Type B pancreatic cell (in vitro differentiated cells): ENCODE data around the gene DPH1. TPM values are rescaled to one million over a fixed set of nuclear protein-coding genes. Genes with fewer than 3 reads are reported as not detected.
A peak's percentile ranks its signal among the peaks of the same experiment; 100 is the strongest.

Experiments used
- DNase-seq: peaks from one replicate; pipeline ENCODE4 v3.0.0; 2021; ENCODE audit warnings: mixed read lengths; ENCODE audit not compliant: unreplicated experiment; ENCODE audit errors: extremely low spot score
- H3K27ac Mint-ChIP-seq: 2 replicates; pipeline ENCODE4 v1.8.0; 2021; ENCODE audit warnings: mild to moderate bottlenecking, mixed read lengths
- H3K27me3 Mint-ChIP-seq: 2 replicates; pipeline ENCODE4 v1.8.0; 2021; ENCODE audit warnings: mixed read lengths
- H3K36me3 Mint-ChIP-seq: 2 replicates; pipeline ENCODE4 v1.8.0; 2021; ENCODE audit warnings: mixed read lengths
- H3K4me1 Mint-ChIP-seq: one replicate; pipeline ENCODE4 v1.8.0; 2021; ENCODE audit warnings: mixed read lengths; ENCODE audit not compliant: unreplicated experiment
- H3K4me3 Mint-ChIP-seq: 2 replicates; pipeline ENCODE4 v1.8.0; 2021; ENCODE audit warnings: mild to moderate bottlenecking, mixed read lengths
- H3K9me3 Mint-ChIP-seq: 2 replicates; pipeline ENCODE4 v1.8.0; 2021; ENCODE audit warnings: mixed read lengths
- CTCF ChIP-seq: fragments of 200-600 bp; sonication (generic); conservative IDR thresholded peaks from 2 replicates; pipeline ENCODE4 v1.5.0; 2021; ENCODE audit warnings: antibody characterized with exemption, mild to moderate bottlenecking
- total RNA-seq: library from RNA; stranded (reverse); gene quantifications from 2 replicates; pipeline ENCODE4 v1.2.1, GENCODE V29; 2021; ENCODE audit warnings: low replicate concordance

DPH1 gene
- total RNA-seq, 1 donor from 2014 or later: 57.1 TPM

DNA sequence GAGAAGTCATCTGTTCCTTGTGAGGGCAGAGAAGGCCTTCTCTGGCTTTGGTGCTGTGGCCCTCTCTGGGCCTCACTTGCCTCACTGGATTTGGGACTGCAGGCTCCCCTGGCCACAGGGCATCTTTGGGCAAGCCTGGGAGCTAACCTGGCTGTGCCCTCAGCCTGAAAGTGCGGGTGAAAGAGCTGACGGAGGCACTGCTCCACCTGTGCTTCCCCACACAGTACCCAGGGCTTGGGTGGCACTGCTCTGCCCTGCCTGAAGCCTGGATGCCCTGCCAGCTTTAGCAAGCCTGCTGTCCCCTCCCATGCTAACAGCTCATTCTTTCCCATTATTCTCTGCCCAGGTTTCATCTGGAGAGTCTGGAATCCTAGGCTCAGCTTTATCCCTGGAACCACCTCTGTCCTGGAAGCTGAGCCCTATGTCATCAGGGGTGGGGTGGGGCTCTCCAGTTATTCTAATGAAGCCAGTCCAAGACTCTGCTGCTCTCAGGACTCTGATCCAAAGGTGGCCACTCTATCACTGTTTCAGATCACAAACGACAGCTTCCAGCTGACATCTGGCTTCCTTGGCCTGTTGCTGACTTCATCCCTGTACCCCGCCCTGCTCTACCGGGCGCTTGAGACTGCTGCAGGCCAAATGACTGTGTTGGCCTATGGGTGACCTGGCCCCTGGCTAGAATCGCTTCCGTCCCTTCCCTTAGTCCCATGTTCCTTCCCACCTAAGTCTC lies 54.2 kb downstream of the DPH1 start:
- no peak for DNase-seq
- Mint-ChIP-seq H3K27ac (peak overlapping the region; percentile 82), H3K36me3 (peaks cover 18% of the 10 kb centered on the region), H3K9me3 (no peaks in the 10 kb centered on the region), H3K27me3 (no peaks in the 10 kb centered on the region), H3K4me1 (peaks cover 56% of the 10 kb centered on the region), H3K4me3 (peak overlapping the region; percentile 40)
- TF ChIP-seq CTCF: no peak

- H3K4me1 Mint-ChIP-seq: peaks cover 62% of the 10 kb centered on the region
- DNase-seq: no peak
- peak overlapping the region; percentile 82 for H3K27ac Mint-ChIP-seq
- TF ChIP-seq CTCF: no peak
- H3K36me3 Mint-ChIP-seq: peaks cover 15% of the 10 kb centered on the region
- H3K27me3 Mint-ChIP-seq: no peaks in the 10 kb centered on the region
- peak overlapping the region; percentile 40 for H3K4me3 Mint-ChIP-seq
- no peaks in the 10 kb centered on the region for H3K9me3 Mint-ChIP-seq
Measured at GRCh38 chr17:2084766-2085647, 55.1 kb downstream of the DPH1 start.

- TF ChIP-seq CTCF: no peak
- H3K27me3 Mint-ChIP-seq: no peaks in the 10 kb centered on the region
- H3K9me3 Mint-ChIP-seq: no peaks in the 10 kb centered on the region
- H3K4me1 Mint-ChIP-seq: peaks cover 67% of the 10 kb centered on the region
- peaks cover 15% of the 10 kb centered on the region for H3K36me3 Mint-ChIP-seq
- no peak for DNase-seq
- H3K4me3 Mint-ChIP-seq: peak overlapping the region; percentile 31
- H3K27ac Mint-ChIP-seq: peak overlapping the region; percentile 82
Measured at GRCh38 chr17:2085648-2085949, 55.6 kb downstream of the DPH1 start.

- Mint-ChIP-seq H3K9me3 (no peaks in the 10 kb centered on the region), H3K27me3 (no peaks in the 10 kb centered on the region), H3K4me3 (no peak overlapping the region), H3K27ac (peak overlapping the region; percentile 82), H3K4me1 (peaks cover 73% of the 10 kb centered on the region), H3K36me3 (peaks cover 15% of the 10 kb centered on the region)
- no peak for TF ChIP-seq CTCF
- DNase-seq: no peak
Measured at GRCh38 chr17:2086306-2086705, 56.4 kb downstream of the DPH1 start.

GRCh38 chr17:2087597-2088211 lies 57.8 kb downstream of the DPH1 start:
- Mint-ChIP-seq H3K4me1 (peaks cover 81% of the 10 kb centered on the region), H3K4me3 (no peak overlapping the region), H3K36me3 (peaks cover 13% of the 10 kb centered on the region), H3K9me3 (no peaks in the 10 kb centered on the region), H3K27ac (no peak overlapping the region), H3K27me3 (no peaks in the 10 kb centered on the region)
- DNase-seq: no peak
- TF ChIP-seq CTCF: no peak
